ENCODE data around the gene MYOF.
"Not testable (repeated sequence)": the region's sequence is repeated elsewhere in the genome, so short reads cannot be mapped to it uniquely, and the experiment has no call there.

The MYOF gene

GRCh38 chr10:93457511-93457910 is 24.6 kb downstream of the MYOF start:
- H3K4me3 ChIP-seq (ENCODE audit: low read length) = no peak overlapping the region
- TF ChIP-seq ZNF274 (IDR thresholded peaks at IDR 0.05; ENCODE audit: low read depth, low read length) = no peak

GRCh38 chr10:93456480-93456879 is 25.7 kb downstream of the MYOF start:
- H3K4me3 ChIP-seq (ENCODE audit: low read length) = no peak overlapping the region
- no peak for TF ChIP-seq ZNF274 (IDR thresholded peaks at IDR 0.05; ENCODE audit: low read depth, low read length)

- TF ChIP-seq ZNF274 (IDR thresholded peaks at IDR 0.05; ENCODE audit: low read depth, low read length) = no peak
- no peak overlapping the region for H3K4me3 ChIP-seq (ENCODE audit: low read length)
Observed at GRCh38 chr10:93454736-93455135, 27.4 kb downstream of the MYOF start.

GRCh38 chr10:93454146-93454545 is 28.0 kb downstream of the MYOF start:
- H3K4me3 ChIP-seq (ENCODE audit: low read length) = no peak overlapping the region
- TF ChIP-seq ZNF274 (IDR thresholded peaks at IDR 0.05; ENCODE audit: low read depth, low read length) = no peak

GRCh38 chr10:93452143-93452542 is 30.0 kb downstream of the MYOF start:
- TF ChIP-seq ZNF274 (IDR thresholded peaks at IDR 0.05; ENCODE audit: low read depth, low read length) = no peak
- H3K4me3 ChIP-seq (ENCODE audit: low read length) = no peak overlapping the region

- H3K4me3 ChIP-seq (ENCODE audit: low read length) = no peak overlapping the region
- no peak for TF ChIP-seq ZNF274 (IDR thresholded peaks at IDR 0.05; ENCODE audit: low read depth, low read length)
Observed at GRCh38 chr10:93451244-93451947, 30.7 kb downstream of the MYOF start.

DNA sequence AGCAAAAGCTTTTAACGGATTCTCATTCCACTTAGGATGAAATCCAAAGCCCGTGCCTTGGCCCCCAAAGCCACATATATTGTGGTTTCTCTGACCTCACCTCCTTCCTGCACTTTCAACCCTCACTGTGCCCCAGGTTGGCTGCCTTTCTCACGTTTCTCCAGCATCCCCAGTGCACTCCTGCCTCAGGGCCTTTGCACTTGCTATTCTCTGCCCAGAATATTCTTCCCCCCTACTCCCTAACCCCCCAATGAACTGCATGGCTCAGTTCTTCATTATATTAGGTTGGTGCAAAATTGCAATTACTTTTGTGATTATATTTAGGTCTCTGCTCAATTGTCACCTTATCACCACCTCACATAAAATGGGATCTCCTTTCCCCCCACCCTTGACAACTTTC is 34.2 kb downstream of the MYOF start:
- TF ChIP-seq ZNF274 (IDR thresholded peaks at IDR 0.05; ENCODE audit: low read depth, low read length) = no peak
- no peak overlapping the region for H3K4me3 ChIP-seq (ENCODE audit: low read length)

- no peak overlapping the region for H3K4me3 ChIP-seq (ENCODE audit: low read length)
- no peak for TF ChIP-seq ZNF274 (IDR thresholded peaks at IDR 0.05; ENCODE audit: low read depth, low read length)
Observed at GRCh38 chr10:93447019-93447418, 35.1 kb downstream of the MYOF start.

DNA sequence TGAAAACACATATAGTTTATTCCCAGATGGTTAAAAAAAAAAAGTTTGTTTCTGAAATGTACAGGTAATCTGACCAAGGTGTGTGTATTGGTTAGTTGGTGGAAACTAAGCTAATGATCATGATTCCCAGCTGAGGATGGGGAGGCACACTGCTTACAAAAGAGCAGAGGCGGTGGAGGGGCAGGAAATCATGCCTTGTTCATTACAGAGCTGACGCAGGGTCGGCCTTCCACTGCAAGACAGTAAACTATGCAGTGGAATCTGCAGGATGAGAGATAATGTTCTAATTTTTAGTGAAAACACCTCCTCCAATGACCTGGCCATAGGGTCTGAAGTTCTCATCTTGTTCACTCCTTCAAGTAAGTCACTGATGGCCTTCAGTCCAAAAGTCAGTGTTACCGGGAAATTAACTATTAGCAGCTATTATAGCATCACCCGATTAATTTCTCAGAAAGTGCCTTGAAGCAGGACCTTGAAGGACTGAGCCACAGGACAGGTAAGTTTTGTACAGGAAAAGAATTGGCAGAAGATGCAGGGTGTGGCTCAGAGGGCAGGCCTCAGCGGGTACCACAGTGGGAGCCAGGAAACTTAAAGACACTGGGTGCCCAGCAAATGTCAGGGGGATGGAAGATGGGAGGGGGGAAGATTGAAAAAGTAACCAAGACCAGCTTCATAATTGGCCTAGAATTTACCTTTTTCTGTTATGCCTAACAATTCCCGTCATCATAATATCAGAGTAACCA is 36.0 kb downstream of the MYOF start:
- H3K4me3 ChIP-seq (ENCODE audit: low read length) = no peak overlapping the region
- no peak for TF ChIP-seq ZNF274 (IDR thresholded peaks at IDR 0.05; ENCODE audit: low read depth, low read length)

GRCh38 chr10:93445097-93445960 is 36.8 kb downstream of the MYOF start:
- no peak for TF ChIP-seq ZNF274 (IDR thresholded peaks at IDR 0.05; ENCODE audit: low read depth, low read length)
- H3K4me3 ChIP-seq (ENCODE audit: low read length) = no peak overlapping the region

DNA sequence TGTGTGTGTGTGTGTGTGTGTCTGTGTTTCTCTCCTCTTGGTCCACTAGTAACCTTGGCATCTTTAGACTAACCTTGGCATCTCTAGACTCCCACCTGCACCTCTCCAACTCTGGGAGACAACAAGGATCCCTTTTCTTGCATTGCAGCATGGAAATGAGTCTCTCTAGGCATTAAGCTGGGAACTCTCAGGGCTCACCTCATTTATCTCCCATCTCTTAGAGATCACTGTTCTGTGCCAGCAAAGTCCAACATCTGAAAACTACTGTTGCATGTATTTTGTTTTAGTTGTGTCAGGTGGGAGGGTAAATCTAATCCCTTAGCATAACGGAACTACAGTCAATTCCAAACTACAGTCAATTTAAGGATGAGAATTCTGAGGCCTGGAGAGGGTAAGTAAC is 38.7 kb downstream of the MYOF start:
- no peak overlapping the region for H3K4me3 ChIP-seq (ENCODE audit: low read length)
- TF ChIP-seq ZNF274 (IDR thresholded peaks at IDR 0.05; ENCODE audit: low read depth, low read length) = no peak

- H3K4me3 ChIP-seq (ENCODE audit: low read length) = not testable (repeated sequence)
Observed at GRCh38 chr10:93442721-93443120, 39.4 kb downstream of the MYOF start.

GRCh38 chr10:93440591-93441091 is 41.5 kb downstream of the MYOF start:
- TF ChIP-seq ZNF274 (IDR thresholded peaks at IDR 0.05; ENCODE audit: low read depth, low read length) = no peak
- H3K4me3 ChIP-seq (ENCODE audit: low read length) = no peak overlapping the region

- H3K4me3 ChIP-seq (ENCODE audit: low read length) = no peak overlapping the region
Observed at GRCh38 chr10:93438613-93439253, 43.4 kb downstream of the MYOF start.

More at GRCh38 chr10:93438613-93439253, 43.4 kb downstream of the MYOF start:
- TF ChIP-seq ZNF274 (IDR thresholded peaks at IDR 0.05; ENCODE audit: low read depth, low read length) = no peak
